Ascending aorta (tissue), 2 donors: Measurements from ENCODE around the gene TECR. TPM values are rescaled to one million over a fixed set of nuclear protein-coding genes. Genes with fewer than 3 reads are reported as not detected.
"Not testable (repeated sequence)": the region's sequence is repeated elsewhere in the genome, so short reads cannot be mapped to it uniquely, and the experiment has no call there.

ENCODE experiments used
- DNase-seq, 2 donors: peaks; one replicate each; pipeline ENCODE4 v3.0.0-alpha.2; 2019; ENCODE audit warnings: low spot score in 2 of 2
- H3K27ac ChIP-seq, 2 donors: fragments of 200-600 bp; sonication (generic); one replicate each; pipeline ENCODE4 v1.5.1; 2016 to 2017; ENCODE audit warnings: mild to moderate bottlenecking in 1 of 2
- H3K27me3 ChIP-seq: fragments of 200-600 bp; sonication (generic); one replicate; pipeline ENCODE4 v1.5.1; 2017
- H3K36me3 ChIP-seq, 2 donors: fragments of 200-600 bp; sonication (generic); one replicate each; pipeline ENCODE4 v1.5.1; 2016
- H3K4me1 ChIP-seq, 2 donors: fragments of 200-600 bp; sonication (generic); one replicate each; pipeline ENCODE4 v1.5.1; 2016 to 2017; ENCODE audit warnings: mild to moderate bottlenecking in 1 of 2
- H3K4me3 ChIP-seq, 2 donors: fragments of 200-600 bp; sonication (generic); one replicate each; pipeline ENCODE4 v1.5.1; 2016 to 2017; ENCODE audit warnings: mild to moderate bottlenecking in 1 of 2
- H3K9me3 ChIP-seq, 2 donors: fragments of 200-600 bp; sonication (generic); one replicate each; pipeline ENCODE4 v1.5.1; 2016
- CTCF ChIP-seq, 3 experiments: fragments of 200-600 bp in 2 of 3; fragments of 450-650 bp in 1 of 3; sonication (generic) in 2 of 3; IDR thresholded peaks; one replicate each; pipeline ENCODE4 v1.5.1; 2016 to 2019; ENCODE audit warnings: antibody characterized with exemption in 3 of 3, mild to moderate bottlenecking in 1 of 3, moderate library complexity in 1 of 3
- intact Hi-C: fragments of 100-400 bp; cut with DNase I; formaldehyde crosslinking; loops from one replicate; pipeline ENCODE4 v1.15.1; 2023
- total RNA-seq: library from RNA; depleted of rRNA; stranded (reverse); fragments of >200 nt; gene quantifications from one replicate; pipeline ENCODE4 v1.1.0, GENCODE V29; 2016

The TECR gene
- total RNA-seq, 1 donor from 2014 or later: 88.7 TPM

- TF ChIP-seq CTCF (IDR thresholded peaks at IDR 0.05): no peak
- peaks cover 0 to 2% of the 10 kb centered on the region in 2 donors for H3K4me1 ChIP-seq
- intact Hi-C loops: no loop called here
These were observed 47.9 kb downstream of the TECR start for GRCh38 chr19:14577264-14577663.

GRCh38 chr19:14577885-14578427, 48.6 kb downstream of the TECR start:
- H3K4me1 ChIP-seq: no peaks in the 10 kb centered on the region
- intact Hi-C loops: no loop called here
- H3K27ac ChIP-seq: no peak overlapping the region
- no peaks in the 10 kb centered on the region for H3K36me3 ChIP-seq
- no peak for TF ChIP-seq CTCF (IDR thresholded peaks at IDR 0.05)
- H3K4me3 ChIP-seq: no peak overlapping the region
- no peak for DNase-seq
- no peaks in the 10 kb centered on the region for H3K27me3 ChIP-seq
- H3K9me3 ChIP-seq: no peaks in the 10 kb centered on the region

More at GRCh38 chr19:14577264-14577663, 47.9 kb downstream of the TECR start:
- no peak overlapping the region for H3K4me3 ChIP-seq
- no peaks in the 10 kb centered on the region for H3K9me3 ChIP-seq
- no peaks in the 10 kb centered on the region for H3K27me3 ChIP-seq
- DNase-seq: no peak
- no peaks in the 10 kb centered on the region for H3K36me3 ChIP-seq
- H3K27ac ChIP-seq: no peak overlapping the region

GRCh38 chr19:14580623-14581237, 51.3 kb downstream of the TECR start:
- Histone ChIP-seq H3K36me3 (no peaks in the 10 kb centered on the region), H3K4me3 (no peak overlapping the region), H3K9me3 (no peaks in the 10 kb centered on the region), H3K27me3 (no peaks in the 10 kb centered on the region), H3K4me1 (no peaks in the 10 kb centered on the region), H3K27ac (no peak overlapping the region)
- DNase-seq: no peak
- intact Hi-C loops: no loop called here
- TF ChIP-seq CTCF (IDR thresholded peaks at IDR 0.05): no peak

- Histone ChIP-seq H3K27me3 (no peaks in the 10 kb centered on the region), H3K9me3 (no peaks in the 10 kb centered on the region), H3K4me1 (no peaks in the 10 kb centered on the region), H3K4me3 (no peak within 1 kb of the TSS), H3K27ac (no peak within 1 kb of the TSS), H3K36me3 (no peaks in the 10 kb centered on the region)
- TF ChIP-seq CTCF (IDR thresholded peaks at IDR 0.05): no peak
- intact Hi-C loops: no loop called here
- DNase-seq: no peak
These were observed 53.5 kb downstream of the TECR start, which contains the start of gene CLEC17A for GRCh38 chr19:14582894-14583340. Gene CLEC17A, plus strand, starts transcription at chr19:14583084. Its CDS starts 77 bp downstream, at chr19:14583161.

- not testable (repeated sequence) for H3K4me3 ChIP-seq, H3K36me3 ChIP-seq, DNase-seq
These were observed 55.0 kb downstream of the TECR start for GRCh38 chr19:14584372-14584771.

GRCh38 chr19:14585187-14585586, 55.8 kb downstream of the TECR start:
- H3K4me3 ChIP-seq, H3K9me3 ChIP-seq, DNase-seq, H3K27ac ChIP-seq, H3K4me1 ChIP-seq, H3K36me3 ChIP-seq, intact Hi-C loops, H3K27me3 ChIP-seq: not testable (repeated sequence)

More at GRCh38 chr19:14584372-14584771, 55.0 kb downstream of the TECR start:
- H3K27ac ChIP-seq, H3K4me1 ChIP-seq, H3K9me3 ChIP-seq, H3K27me3 ChIP-seq, intact Hi-C loops: not testable (repeated sequence)

- H3K9me3 ChIP-seq, intact Hi-C loops, H3K27ac ChIP-seq, H3K27me3 ChIP-seq, H3K4me1 ChIP-seq, H3K4me3 ChIP-seq, H3K36me3 ChIP-seq, DNase-seq: not testable (repeated sequence)
These were observed 60.0 kb downstream of the TECR start for GRCh38 chr19:14589433-14589832.
